HuH-7.5 (cell line): Measurements from ENCODE around the gene DNAI2.
"Not testable (repeated sequence)": the region's sequence is repeated elsewhere in the genome, so short reads cannot be mapped to it uniquely, and the experiment has no call there.

Source experiments
- DNase-seq: peaks from one replicate; pipeline ENCODE4 v3.0.0; 2011; ENCODE audit warnings: low spot score

DNAI2 gene

GRCh38 chr17:74245145-74245831, 28.7 kb upstream of the DNAI2 start:
- no peak for DNase-seq

GRCh38 chr17:74245871-74246270, 28.2 kb upstream of the DNAI2 start:
- DNase-seq = no peak

DNA sequence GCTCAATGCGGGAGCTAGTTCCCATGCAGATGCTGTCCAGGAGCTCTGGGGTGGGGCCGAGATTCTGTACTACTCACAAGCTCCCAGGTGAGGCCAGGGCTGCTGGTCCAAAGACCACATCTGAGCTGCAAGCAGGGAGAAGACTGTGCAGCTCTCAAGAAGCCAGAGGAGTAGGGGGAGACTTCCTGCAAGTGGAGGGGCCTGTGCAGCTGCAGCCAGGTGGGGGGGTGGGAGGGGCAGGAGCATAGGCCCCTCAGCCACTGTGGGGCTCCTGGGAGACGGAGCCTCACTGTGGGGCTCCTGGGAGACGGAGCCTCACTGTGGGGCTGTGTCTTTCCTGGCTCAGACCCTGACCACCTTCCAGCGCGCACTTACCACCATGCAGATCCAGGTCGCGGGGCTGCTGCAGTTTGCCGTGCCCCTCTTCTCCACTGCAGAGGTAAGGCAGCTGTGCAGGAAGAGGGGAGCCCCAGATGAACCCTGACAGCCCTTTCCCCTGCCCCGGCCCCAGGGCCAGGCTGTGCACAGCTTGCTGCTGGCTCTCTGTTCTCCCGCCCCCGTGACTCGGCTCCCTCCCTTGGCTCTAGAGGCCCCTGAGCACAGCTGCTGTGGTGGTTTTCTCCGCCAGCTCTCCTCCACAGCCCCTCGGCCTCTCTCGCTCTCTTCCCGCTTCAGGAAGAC, 24.3 kb upstream of the DNAI2 start:
- DNase-seq = no peak

- DNase-seq = no peak
Measured at GRCh38 chr17:74250324-74250995, 23.6 kb upstream of the DNAI2 start.

GRCh38 chr17:74251051-74251450, 23.0 kb upstream of the DNAI2 start:
- no peak for DNase-seq

DNA sequence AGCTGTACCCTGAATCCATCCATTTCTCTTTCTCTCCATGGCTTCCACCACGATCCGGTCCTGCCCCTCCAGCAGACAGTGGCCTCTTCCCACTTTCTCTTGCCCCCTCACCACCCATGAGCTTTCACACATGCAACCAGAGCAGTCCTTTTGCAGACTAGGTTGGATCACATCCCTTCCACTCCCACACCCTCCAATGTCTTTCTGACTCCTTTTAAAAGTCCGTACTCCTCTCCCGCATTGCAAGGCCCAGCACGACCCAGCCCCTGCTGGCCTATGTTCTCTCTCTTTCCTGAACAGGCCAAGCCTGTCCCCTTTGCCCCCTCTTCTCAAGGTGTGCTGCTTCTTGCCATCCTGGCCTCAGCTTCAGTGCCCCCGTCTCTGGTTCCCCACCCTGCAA, 22.5 kb upstream of the DNAI2 start:
- no peak for DNase-seq

- DNase-seq = no peak
Measured at GRCh38 chr17:74252211-74252610, 21.8 kb upstream of the DNAI2 start.

- no peak for DNase-seq
Measured at GRCh38 chr17:74253036-74253435, 21.0 kb upstream of the DNAI2 start.

GRCh38 chr17:74257311-74257710, 16.7 kb upstream of the DNAI2 start:
- DNase-seq = no peak

DNA sequence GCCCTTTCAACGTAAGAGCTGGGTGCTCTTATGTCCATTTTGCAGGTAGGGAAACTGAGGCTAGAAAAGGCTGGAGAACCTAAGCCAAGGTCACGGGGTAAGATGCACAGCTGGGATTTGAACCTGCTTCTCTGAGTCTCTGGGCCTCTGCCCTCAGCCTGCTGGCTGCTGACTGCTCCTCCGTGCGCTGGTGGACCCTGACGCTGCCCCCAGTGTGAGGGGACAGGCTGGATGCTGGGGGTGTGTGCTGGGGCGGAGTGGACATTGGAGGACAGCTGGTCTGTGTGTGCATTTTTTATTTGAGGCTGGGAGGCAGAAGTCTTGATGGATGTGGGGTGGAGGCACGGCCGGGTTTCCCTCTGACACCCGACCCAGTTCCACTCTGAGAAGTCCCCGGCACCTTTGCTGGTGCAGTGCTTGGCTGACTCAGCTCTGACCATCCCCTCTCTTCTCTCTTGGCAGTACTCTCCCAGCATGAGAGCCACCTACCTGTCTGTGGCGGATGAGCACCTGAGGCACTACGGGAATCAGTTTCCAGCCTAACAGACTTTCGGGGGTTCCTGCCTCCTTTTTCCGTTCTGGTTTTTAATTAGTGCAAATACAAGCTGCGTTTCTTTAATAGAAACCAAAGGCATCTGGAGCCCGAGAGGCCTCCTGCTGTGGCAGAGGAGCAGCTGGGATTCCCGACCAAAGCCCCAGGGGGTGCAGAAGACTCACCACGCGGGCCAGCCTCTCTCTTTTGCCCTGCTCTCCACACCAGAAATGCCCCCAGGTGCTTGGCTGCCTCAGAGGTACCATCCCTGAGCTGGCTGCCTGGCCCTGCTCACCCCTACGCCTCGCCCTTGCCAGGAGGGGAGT, 14.1 kb upstream of the DNAI2 start:
- DNase-seq = no peak

DNA sequence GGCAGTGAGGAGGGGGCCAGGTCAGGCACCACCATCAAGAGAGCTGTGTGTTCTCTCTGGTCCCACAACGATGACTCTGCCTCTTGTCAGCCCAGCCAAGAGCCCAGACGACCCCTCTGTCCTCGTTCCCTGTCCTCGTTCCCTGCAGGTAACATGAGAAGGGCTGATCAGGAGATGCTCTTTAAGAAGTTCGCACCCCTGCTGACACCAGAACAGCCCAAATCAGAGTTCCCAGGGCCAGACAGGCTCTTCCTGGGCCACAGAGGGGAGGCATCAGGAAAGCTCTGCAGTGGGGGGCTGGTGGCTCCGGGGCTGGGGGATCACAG, 13.5 kb upstream of the DNAI2 start:
- no peak for DNase-seq

DNA sequence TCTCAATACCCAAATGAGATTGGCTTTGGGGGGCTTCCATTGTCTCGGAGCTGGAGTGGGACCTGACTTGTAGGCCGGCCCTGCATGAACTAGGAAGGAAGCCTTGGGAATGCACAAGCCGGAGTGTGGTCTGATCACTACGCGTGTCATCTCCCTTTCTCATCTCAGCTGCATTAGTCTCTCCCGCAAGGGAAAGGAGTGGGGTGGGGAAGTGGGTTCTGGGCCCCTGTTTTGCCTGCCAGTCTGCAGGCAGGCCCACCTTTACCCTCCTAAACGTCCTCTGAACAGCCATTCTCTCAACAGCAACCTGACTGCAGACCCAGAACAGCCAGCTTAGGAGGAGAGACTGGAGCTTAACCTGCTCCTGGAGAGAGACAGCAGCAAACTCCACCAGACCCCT, 11.4 kb upstream of the DNAI2 start:
- DNase-seq = no peak

DNA sequence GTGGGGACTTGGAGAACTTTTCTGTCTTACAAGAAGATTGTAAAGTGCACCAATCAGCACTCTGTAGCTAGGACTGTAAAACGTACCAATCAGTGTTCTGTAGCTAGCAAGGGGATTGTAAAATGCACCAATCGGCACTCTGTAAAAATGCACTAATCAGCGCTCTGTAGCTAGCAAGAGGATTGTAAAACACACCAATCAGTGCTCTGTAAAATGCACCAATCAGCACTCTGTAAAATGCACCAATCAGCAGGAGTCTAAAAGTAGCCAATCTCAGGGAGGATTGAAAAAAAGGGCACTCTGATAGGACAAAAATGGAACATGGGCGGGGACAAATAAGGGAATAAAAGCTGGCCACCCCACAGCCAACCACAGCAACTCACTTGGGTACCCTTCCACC, 7.0 kb upstream of the DNAI2 start:
- DNase-seq = not testable (repeated sequence)

DNA sequence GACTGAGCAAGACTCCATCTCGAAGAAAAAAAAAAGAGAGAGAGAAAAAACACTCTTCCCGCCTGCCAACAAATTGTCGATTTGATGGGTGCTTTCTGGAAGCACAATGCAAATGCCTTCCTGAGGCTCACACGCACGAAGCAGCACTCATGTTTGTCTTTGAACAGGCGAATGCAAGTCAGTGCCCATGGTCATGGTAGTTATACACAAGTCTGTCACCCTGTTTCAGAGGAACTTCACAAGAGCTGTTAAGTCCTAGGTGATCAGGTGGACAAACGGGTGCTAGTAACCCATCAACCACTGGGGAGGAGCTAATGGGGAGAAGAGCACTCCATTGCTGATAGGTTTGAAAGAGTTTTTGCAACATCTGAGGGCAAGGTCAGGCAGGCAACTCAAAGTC, 6.5 kb upstream of the DNAI2 start:
- no peak for DNase-seq

GRCh38 chr17:74267987-74268499, 6.0 kb upstream of the DNAI2 start:
- no peak for DNase-seq

DNA sequence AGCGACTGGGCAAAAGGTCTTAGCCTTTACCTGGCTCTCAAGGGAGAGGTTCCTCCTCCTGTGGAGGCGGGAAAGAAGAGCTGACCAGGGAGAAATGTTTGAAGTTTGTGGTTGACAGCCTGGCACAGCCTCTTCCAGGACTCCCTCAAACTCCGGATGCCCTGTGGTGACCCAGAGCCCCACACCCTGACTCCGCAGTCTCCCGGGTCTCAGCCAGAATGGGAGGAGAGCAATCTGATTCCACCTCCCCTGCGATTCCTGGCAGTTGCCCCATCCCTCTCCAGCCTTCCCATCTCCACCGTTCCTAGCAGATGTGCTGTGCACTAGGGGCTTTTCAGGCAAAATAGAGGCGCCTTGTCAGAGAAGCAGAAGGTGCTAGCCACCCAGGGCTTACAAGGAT, 5.5 kb upstream of the DNAI2 start:
- DNase-seq = no peak

DNA sequence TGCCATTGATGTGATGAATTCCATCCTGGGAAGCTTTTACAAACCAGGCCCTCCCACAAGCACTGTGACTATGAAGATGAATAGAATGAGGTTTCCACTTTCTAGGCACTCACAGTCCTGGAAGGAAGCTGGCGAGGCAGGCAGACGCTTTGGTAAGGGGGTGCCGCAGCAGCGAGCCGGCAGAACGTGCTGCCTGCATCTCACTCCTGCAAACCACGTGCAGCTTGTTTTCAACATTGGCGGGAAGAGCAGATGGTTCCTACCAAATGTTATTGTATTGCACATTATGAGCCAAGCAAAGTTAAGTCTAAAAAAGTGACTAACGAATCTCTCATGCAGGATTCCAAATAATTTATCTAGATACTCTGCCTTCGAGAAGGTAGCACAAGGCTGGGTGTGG, 3.7 kb upstream of the DNAI2 start:
- no peak for DNase-seq

- DNase-seq = no peak
Measured at GRCh38 chr17:74271281-74271680, 2.8 kb upstream of the DNAI2 start.

DNA sequence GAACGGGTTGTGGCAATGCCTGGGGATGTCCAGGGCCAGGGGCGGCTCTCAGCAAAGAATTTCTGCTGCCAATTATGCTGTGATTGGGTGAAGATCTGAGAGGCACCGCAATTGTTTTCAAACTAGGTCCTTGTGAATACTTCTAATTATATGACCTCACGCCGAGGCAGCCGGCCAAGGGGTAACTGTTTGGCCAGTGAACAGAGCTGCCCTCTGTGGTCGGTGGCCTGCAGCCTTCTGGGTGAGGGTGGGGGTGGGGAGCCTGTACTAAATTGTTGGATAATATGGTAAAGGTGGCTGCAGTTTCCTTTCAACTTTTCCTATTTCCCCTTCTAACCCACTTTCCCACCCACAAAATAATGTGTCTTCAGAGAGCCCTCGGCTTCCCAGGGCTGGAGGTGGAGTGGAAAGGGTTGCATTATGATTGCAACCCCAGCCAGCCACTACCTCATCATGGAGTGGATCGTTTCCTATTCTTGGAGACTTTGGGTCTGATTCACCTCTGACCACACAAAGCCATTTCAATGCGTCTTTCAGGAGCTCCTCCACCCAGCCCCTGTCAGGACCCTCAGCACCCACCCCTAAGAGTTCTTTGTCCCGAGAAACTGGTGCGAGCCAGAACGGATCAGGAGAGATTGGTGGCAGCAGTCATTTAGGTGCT, 2.0 kb upstream of the DNAI2 start:
- no peak for DNase-seq

- DNase-seq = no peak
Measured at GRCh38 chr17:74272731-74273201, 1.3 kb upstream of the DNAI2 start.

GRCh38 chr17:74274709-74275340, 791 bp downstream of the DNAI2 start:
- DNase-seq = no peak
